T-helper 9 cell (primary cell): ENCODE results near the gene B4GALT2.

Source experiments
- DNase-seq: peaks from one replicate; pipeline ENCODE4 v3.0.0-alpha.2; 2020

The B4GALT2 gene

DNA sequence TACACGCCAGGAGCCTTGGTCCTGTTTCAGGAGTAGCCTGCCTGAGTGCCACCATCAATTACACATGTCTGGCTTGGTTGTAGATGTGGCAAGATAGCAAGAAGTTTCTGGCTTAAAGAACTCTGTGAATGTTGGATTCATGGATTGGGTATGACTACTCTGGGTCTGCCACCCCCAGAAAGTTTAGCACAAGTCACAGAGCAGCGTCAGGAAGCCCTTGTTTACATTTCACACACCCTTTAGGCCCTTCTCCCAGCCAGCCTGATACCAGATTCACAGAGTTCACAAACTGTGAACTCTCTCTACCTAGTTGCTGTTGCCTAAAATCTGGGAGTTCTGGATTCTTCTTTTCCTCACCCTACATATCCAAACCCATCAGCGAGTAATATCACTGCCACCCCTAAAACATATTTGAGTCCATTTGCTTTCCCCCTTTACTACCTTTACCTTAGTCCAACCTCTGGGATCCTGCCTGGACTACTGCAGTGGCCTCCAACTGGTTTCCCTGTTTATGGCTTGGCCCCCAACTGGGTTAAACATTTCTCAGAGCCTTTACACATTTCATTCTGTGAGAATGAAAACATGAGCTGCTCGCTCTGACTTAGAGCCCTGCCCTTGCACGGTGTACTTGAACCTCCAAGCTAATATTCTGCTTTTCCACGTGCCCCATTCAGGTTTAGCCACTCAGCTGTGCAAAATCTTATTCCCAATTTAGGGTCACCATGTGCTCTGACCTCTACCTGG is 8.3 kb downstream of the B4GALT2 start:
- no peak for DNase-seq

DNA sequence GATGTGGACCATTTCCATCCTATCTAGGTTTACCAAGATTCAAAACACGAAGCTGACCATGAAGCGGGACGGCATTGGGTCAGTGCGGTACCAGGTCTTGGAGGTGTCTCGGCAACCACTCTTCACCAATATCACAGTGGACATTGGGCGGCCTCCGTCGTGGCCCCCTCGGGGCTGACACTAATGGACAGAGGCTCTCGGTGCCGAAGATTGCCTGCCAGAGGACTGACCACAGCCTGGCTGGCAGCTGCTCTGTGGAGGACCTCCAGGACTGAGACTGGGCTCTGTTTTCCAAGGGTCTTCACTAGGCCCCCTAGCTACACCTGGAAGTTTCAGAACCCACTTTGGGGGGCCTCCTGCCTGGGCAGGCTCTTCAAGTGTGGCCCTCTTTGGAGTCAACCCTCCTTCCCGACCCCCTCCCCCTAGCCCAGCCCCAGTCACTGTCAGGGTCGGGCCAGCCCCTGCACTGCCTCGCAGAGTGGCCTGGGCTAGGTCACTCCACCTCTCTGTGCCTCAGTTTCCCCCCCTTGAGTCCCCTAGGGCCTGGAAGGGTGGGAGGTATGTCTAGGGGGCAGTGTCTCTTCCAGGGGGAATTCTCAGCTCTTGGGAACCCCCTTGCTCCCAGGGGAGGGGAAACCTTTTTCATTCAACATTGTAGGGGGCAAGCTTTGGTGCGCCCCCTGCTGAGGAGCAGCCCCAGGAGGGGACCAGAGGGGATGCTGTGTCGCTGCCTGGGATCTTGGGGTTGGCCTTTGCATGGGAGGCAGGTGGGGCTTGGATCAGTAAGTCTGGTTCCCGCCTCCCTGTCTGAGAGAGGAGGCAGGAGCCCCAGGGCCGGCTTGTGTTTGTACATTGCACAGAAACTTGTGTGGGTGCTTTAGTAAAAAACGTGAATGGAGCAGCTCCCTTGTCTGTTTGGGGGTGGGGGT is 11.5 kb downstream of the B4GALT2 start:
- DNase-seq = no peak

DNA sequence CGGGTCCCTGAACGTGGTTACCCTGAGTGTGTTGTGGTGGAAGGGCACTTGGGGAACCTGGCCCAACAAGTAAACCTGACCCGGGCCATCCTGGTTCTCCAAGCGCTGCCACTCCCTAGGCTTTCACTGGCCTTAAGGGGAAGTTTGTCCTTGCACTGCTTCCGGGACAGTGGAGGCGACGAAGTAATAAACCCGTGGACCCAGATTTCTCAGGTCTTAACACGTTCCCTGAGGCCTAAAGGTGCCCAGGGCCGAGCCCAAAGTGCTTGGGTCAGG is 12.1 kb downstream of the B4GALT2 start:
- no peak for DNase-seq

DNA sequence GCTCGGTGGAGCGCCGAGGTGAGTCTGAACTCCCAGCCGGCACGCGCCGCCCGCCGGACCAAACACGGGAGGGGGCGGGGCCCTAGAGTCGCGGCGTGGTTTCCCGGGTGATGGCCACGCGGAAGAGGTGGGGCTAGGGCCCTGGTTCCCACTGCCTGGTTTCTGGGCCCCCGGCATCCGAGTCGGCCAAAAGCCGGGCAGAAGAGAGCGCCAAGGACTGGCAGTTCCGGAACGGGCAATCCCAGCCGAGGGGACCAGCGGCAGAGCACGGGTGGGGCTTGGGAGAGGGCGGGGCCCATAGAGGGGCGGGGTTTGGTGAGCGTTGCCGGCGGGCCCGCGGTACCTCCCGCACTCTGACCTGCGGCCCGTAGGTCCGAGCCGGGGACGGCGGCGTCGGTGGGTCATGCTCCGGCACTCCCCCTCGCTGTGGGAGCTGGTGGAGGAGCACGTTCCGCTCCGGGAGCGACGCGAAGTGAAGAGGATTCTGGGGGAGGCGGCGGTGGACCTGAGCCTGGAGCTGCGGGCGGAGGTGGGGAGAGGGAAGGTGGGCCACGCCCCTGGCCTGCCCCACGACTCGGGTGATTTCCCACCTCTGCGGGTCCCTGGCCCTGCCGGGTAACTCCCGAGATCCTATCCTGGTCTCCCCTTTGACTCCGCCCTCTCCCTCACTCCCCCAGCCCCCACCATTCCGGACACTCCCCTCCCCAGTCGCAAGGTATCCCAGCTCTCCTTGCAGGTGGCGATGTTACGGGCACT is 12.6 kb downstream of the B4GALT2 start, which contains the start of gene CCDC24:
CCDC24 (plus strand) TSS at position 124 of the 756 bp plus-strand sequence; CDS start at position 404, 280 bp downstream.
- peak; percentile 71 for DNase-seq

DNA sequence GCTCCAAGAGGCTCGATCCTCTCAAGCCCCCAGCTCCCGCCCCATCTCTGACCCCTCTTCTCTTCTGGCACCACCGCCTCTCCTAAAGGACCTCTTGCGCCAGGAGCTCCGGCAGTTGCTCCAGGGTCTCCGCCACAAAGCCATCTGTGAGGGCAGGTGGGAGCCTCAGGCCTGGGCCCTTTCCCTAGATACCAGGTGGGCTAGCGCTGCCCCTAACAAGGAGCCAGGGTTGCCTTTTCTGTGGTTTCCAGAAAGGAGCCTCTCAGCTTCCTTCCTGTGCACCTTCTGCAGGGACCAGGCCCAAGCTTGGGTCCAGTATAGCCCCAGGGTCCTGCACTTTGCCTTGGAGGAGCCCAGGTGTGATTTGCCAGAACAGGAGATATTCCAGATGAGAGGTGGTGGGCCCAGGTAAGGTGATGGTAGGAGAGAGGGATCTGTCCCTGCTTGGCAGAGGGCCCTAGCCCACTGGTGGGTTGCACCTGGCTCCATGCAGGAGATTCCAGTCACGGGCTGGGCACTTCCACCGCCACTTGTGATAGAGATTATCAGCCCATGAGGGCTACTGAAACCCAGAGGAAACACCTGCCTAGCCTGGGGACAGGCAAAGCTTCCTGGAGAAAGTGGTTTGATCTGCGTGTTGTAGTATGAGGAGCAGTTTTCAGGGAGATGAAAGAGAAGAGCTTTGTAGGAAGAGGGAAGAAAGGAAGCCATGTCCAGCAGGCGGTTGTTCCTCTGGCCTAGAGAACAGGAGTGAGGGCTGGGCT is 13.4 kb downstream of the B4GALT2 start:
- no peak for DNase-seq

GRCh38 chr1:43993206-43993914 is 14.3 kb downstream of the B4GALT2 start:
- no peak for DNase-seq

- no peak for DNase-seq
Measured at GRCh38 chr1:43994071-43994470, 15.1 kb downstream of the B4GALT2 start.

- DNase-seq = no peak
Measured at GRCh38 chr1:43994794-43995790, 16.1 kb downstream of the B4GALT2 start.

- DNase-seq = no peak
Measured at GRCh38 chr1:43995984-43996732, 17.1 kb downstream of the B4GALT2 start.

GRCh38 chr1:43996733-43997115 is 17.7 kb downstream of the B4GALT2 start:
- no peak for DNase-seq

DNA sequence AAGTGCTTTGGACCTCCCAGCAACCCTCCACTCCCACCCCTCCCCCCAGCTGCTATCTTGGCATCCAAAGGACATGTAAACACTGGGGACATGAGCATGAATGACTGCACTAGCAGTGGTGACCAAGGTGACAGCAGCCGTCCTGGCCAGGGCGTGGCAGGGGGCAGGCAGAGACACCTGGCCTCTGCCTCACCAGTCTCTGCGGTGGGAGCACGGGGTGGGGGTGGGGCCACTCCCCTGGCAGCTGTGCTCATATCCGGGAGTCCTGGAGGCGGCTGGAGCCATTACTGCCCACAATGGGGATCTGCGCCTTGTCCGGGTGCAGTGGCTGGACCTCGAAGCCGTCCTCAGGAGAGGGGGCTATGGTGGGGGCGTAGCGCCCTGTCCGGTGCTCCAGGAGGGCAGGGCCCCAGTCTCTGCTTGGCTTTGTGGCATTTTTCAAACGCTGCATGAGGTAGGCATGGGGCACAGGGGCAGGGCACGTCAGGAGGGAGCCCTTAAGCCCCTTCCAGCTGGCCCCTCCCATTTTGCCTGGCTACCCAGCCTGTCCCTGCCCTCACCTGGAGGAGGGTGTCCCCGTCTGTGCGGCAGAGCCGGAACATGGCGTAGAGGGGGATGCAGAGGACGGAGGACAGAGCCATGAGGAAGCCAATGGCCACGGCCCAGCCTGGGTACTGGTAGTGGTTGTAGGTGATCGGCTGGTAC is 18.4 kb downstream of the B4GALT2 start:
- no peak for DNase-seq

GRCh38 chr1:43998000-43998378 is 19.0 kb downstream of the B4GALT2 start:
- DNase-seq = no peak

- no peak for DNase-seq
Measured at GRCh38 chr1:43999455-43999854, 20.4 kb downstream of the B4GALT2 start.

GRCh38 chr1:44000122-44000665 is 21.2 kb downstream of the B4GALT2 start:
- DNase-seq = no peak

DNA sequence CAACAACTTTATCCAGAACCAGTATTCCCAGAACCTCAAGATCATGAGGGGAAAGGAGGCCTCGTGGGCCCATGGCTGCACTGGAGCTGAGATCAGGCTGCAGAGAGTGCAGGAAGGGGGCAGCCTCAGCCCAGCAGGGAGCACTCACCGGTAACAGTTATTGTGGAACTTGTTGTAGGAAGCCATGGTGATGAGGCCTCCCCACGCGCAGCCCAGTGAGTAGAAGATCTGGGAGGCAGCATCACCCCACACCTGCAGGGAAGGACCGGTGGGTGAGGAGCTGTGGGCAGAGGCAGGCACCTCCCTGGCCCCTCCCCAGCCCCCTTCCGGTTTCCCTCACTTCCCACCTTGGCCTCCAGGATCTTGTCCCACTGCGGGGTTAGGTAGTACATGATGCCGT is 23.2 kb downstream of the B4GALT2 start:
- no peak for DNase-seq

- DNase-seq = no peak
Measured at GRCh38 chr1:44002606-44003157, 23.7 kb downstream of the B4GALT2 start.

- no peak for DNase-seq
Measured at GRCh38 chr1:44008259-44008658, 29.2 kb downstream of the B4GALT2 start.

- no peak for DNase-seq
Measured at GRCh38 chr1:44010935-44011471, 32.0 kb downstream of the B4GALT2 start.
